Activated naive CD8-positive, alpha-beta T cell treated with anti-CD3 and anti-CD28 coated beads for 36 hours (primary cell): ENCODE results near the gene LENG9. TPM values are rescaled to one million over a fixed set of nuclear protein-coding genes. Genes with fewer than 3 reads are reported as not detected.

ENCODE experiments used
- DNase-seq: peaks from one replicate; pipeline ENCODE4 v3.0.0; 2021
- H3K27ac Mint-ChIP-seq: one replicate; pipeline ENCODE4 v1.8.0; 2022; ENCODE audit warnings: mild to moderate bottlenecking, moderate library complexity, mixed read lengths
- H3K27me3 Mint-ChIP-seq: one replicate; pipeline ENCODE4 v1.8.0; 2022; ENCODE audit warnings: mild to moderate bottlenecking, mixed read lengths
- H3K36me3 Mint-ChIP-seq: one replicate; pipeline ENCODE4 v1.8.0; 2021; ENCODE audit warnings: mild to moderate bottlenecking, mixed read lengths
- H3K4me1 Mint-ChIP-seq: one replicate; pipeline ENCODE4 v1.8.0; 2021; ENCODE audit warnings: mixed read lengths
- H3K4me3 Mint-ChIP-seq: one replicate; pipeline ENCODE4 v1.8.0; 2022; ENCODE audit warnings: mild to moderate bottlenecking, moderate library complexity, mixed read lengths
- H3K9me3 Mint-ChIP-seq: one replicate; pipeline ENCODE4 v1.8.0; 2022; ENCODE audit warnings: mixed read lengths
- total RNA-seq, 2 experiments: library from RNA; stranded (reverse); gene quantifications; one replicate each; pipeline ENCODE4 v1.2.3, GENCODE V29; 2021

The LENG9 gene
- total RNA-seq, 2 experiments from 2014 or later: 4.3 to 4.9 TPM

- Mint-ChIP-seq H3K27ac (no peak overlapping the region), H3K9me3 (no peaks in the 10 kb centered on the region), H3K4me3 (no peak overlapping the region), H3K4me1 (peaks cover 12% of the 10 kb centered on the region), H3K27me3 (no peaks in the 10 kb centered on the region), H3K36me3 (peaks cover 22% of the 10 kb centered on the region)
- no peak for DNase-seq
These were observed 18.8 kb downstream of the LENG9 start for GRCh38 chr19:54444737-54445136.

GRCh38 chr19:54440641-54441040 is 22.9 kb downstream of the LENG9 start:
- H3K27ac Mint-ChIP-seq: no peak overlapping the region
- H3K36me3 Mint-ChIP-seq: peaks cover 17% of the 10 kb centered on the region
- DNase-seq: no peak
- no peak overlapping the region for H3K4me3 Mint-ChIP-seq
- H3K27me3 Mint-ChIP-seq: no peaks in the 10 kb centered on the region
- H3K4me1 Mint-ChIP-seq: peaks cover 10% of the 10 kb centered on the region
- no peaks in the 10 kb centered on the region for H3K9me3 Mint-ChIP-seq

GRCh38 chr19:54439174-54439851 is 24.3 kb downstream of the LENG9 start:
- no peaks in the 10 kb centered on the region for H3K9me3 Mint-ChIP-seq
- peak overlapping the region; percentile 31 for H3K27ac Mint-ChIP-seq
- DNase-seq: peak; percentile 47
- H3K4me1 Mint-ChIP-seq: peaks cover 19% of the 10 kb centered on the region
- H3K36me3 Mint-ChIP-seq: peaks cover 12% of the 10 kb centered on the region
- no peak overlapping the region for H3K4me3 Mint-ChIP-seq
- no peaks in the 10 kb centered on the region for H3K27me3 Mint-ChIP-seq

GRCh38 chr19:54436628-54437252 is 26.8 kb downstream of the LENG9 start:
- no peaks in the 10 kb centered on the region for H3K36me3 Mint-ChIP-seq
- no peak for DNase-seq
- peaks cover 4% of the 10 kb centered on the region for H3K27me3 Mint-ChIP-seq
- peaks cover 24% of the 10 kb centered on the region for H3K4me1 Mint-ChIP-seq
- no peak overlapping the region for H3K4me3 Mint-ChIP-seq
- peak overlapping the region; percentile 48 for H3K27ac Mint-ChIP-seq
- H3K9me3 Mint-ChIP-seq: no peaks in the 10 kb centered on the region

GRCh38 chr19:54436031-54436523 is 27.5 kb downstream of the LENG9 start:
- Mint-ChIP-seq H3K27ac (no peak overlapping the region), H3K9me3 (no peaks in the 10 kb centered on the region), H3K27me3 (peaks cover 8% of the 10 kb centered on the region), H3K4me1 (peaks cover 25% of the 10 kb centered on the region), H3K36me3 (no peaks in the 10 kb centered on the region), H3K4me3 (no peak overlapping the region)
- DNase-seq: no peak

- H3K4me3 Mint-ChIP-seq: no peak overlapping the region
- no peak for DNase-seq
- H3K4me1 Mint-ChIP-seq: peaks cover 27% of the 10 kb centered on the region
- peaks cover 8% of the 10 kb centered on the region for H3K27me3 Mint-ChIP-seq
- H3K27ac Mint-ChIP-seq: no peak overlapping the region
- H3K36me3 Mint-ChIP-seq: no peaks in the 10 kb centered on the region
- H3K9me3 Mint-ChIP-seq: no peaks in the 10 kb centered on the region
These were observed 28.0 kb downstream of the LENG9 start for GRCh38 chr19:54435551-54436016.

GRCh38 chr19:54434873-54435214 is 28.7 kb downstream of the LENG9 start:
- Mint-ChIP-seq H3K4me1 (peaks cover 30% of the 10 kb centered on the region), H3K27me3 (peaks cover 12% of the 10 kb centered on the region), H3K9me3 (no peaks in the 10 kb centered on the region), H3K36me3 (no peaks in the 10 kb centered on the region), H3K4me3 (peak overlapping the region; percentile 42), H3K27ac (peak overlapping the region; percentile 69)
- DNase-seq: peak; percentile 23

GRCh38 chr19:54434112-54434872 is 29.3 kb downstream of the LENG9 start:
- Mint-ChIP-seq H3K4me1 (peaks cover 26% of the 10 kb centered on the region), H3K4me3 (peak overlapping the region; percentile 42), H3K9me3 (no peaks in the 10 kb centered on the region), H3K27ac (no peak overlapping the region), H3K36me3 (no peaks in the 10 kb centered on the region), H3K27me3 (peaks cover 14% of the 10 kb centered on the region)
- no peak for DNase-seq

- H3K4me3 Mint-ChIP-seq: no peak overlapping the region
- no peaks in the 10 kb centered on the region for H3K36me3 Mint-ChIP-seq
- H3K4me1 Mint-ChIP-seq: peaks cover 21% of the 10 kb centered on the region
- H3K9me3 Mint-ChIP-seq: no peaks in the 10 kb centered on the region
- no peak for DNase-seq
- H3K27me3 Mint-ChIP-seq: peaks cover 20% of the 10 kb centered on the region
- H3K27ac Mint-ChIP-seq: no peak overlapping the region
These were observed 29.9 kb downstream of the LENG9 start for GRCh38 chr19:54433697-54434096.

- no peaks in the 10 kb centered on the region for H3K36me3 Mint-ChIP-seq
- no peak for DNase-seq
- peaks cover 21% of the 10 kb centered on the region for H3K4me1 Mint-ChIP-seq
These were observed 31.3 kb downstream of the LENG9 start for GRCh38 chr19:54432144-54432738.

GRCh38 chr19:54431255-54431838 is 32.2 kb downstream of the LENG9 start:
- peaks cover 41% of the 10 kb centered on the region for H3K27me3 Mint-ChIP-seq
- no peak for DNase-seq
- no peak overlapping the region for H3K27ac Mint-ChIP-seq
- H3K36me3 Mint-ChIP-seq: no peaks in the 10 kb centered on the region
- no peak overlapping the region for H3K4me3 Mint-ChIP-seq
- peaks cover 20% of the 10 kb centered on the region for H3K4me1 Mint-ChIP-seq
- no peaks in the 10 kb centered on the region for H3K9me3 Mint-ChIP-seq

More at GRCh38 chr19:54432144-54432738, 31.3 kb downstream of the LENG9 start:
- Mint-ChIP-seq H3K9me3 (no peaks in the 10 kb centered on the region), H3K4me3 (no peak overlapping the region), H3K27me3 (peaks cover 34% of the 10 kb centered on the region), H3K27ac (no peak overlapping the region)

- Mint-ChIP-seq H3K4me3 (no peak overlapping the region), H3K27me3 (peaks cover 48% of the 10 kb centered on the region), H3K36me3 (no peaks in the 10 kb centered on the region), H3K27ac (no peak overlapping the region), H3K9me3 (no peaks in the 10 kb centered on the region), H3K4me1 (peaks cover 20% of the 10 kb centered on the region)
- DNase-seq: peak; percentile 51
These were observed 33.0 kb downstream of the LENG9 start for GRCh38 chr19:54430306-54431254.

- H3K4me3 Mint-ChIP-seq: no peak overlapping the region
These were observed 33.9 kb downstream of the LENG9 start for GRCh38 chr19:54429545-54430227.

More at GRCh38 chr19:54429545-54430227, 33.9 kb downstream of the LENG9 start:
- Mint-ChIP-seq H3K27ac (no peak overlapping the region), H3K27me3 (peaks cover 57% of the 10 kb centered on the region), H3K4me1 (peaks cover 14% of the 10 kb centered on the region), H3K9me3 (no peaks in the 10 kb centered on the region), H3K36me3 (no peaks in the 10 kb centered on the region)
- no peak for DNase-seq
